SK-N-SH treated with all-trans-retinoic acid at 6 μM for 48 hours (cell line): ENCODE measurements around the gene BORCS6.

Experiments used
- ATAC-seq: fragments of 200-7000 bp; cut with Tn5 transposase; 3 replicates; pipeline ENCODE4 v1.9.1; 2020; ENCODE audit warnings: mild to moderate bottlenecking, moderate library complexity
- ARNTL ChIP-seq: fragments of 450-650 bp; formaldehyde crosslinking; IDR thresholded peaks from 2 replicates; pipeline ENCODE4 v1.5.0; 2020; ENCODE audit warnings: low read depth, mild to moderate bottlenecking, moderate library complexity, borderline replicate concordance
- BACH2 ChIP-seq: fragments of 250-450 bp; sonication (Bioruptor Pico); IDR thresholded peaks from 2 replicates; pipeline ENCODE4 v1.9.0; 2021; ENCODE audit warnings: mild to moderate bottlenecking, borderline replicate concordance
- CREB5 ChIP-seq: fragments of 250-450 bp; sonication (Bioruptor Pico); IDR thresholded peaks from 2 replicates; pipeline ENCODE4 v1.5.1; 2020; ENCODE audit warnings: low read depth, mild to moderate bottlenecking, moderate library complexity
- CSDC2 ChIP-seq: fragments of 250-450 bp; sonication (Bioruptor Pico); IDR thresholded peaks from 2 replicates; pipeline ENCODE4 v1.5.0; 2020; ENCODE audit warnings: mild to moderate bottlenecking, moderate library complexity
- CSRNP3 ChIP-seq: fragments of 250-450 bp; sonication (Bioruptor Pico); IDR thresholded peaks from 2 replicates; pipeline ENCODE4 v1.5.1; 2021; ENCODE audit warnings: mild to moderate bottlenecking, moderate library complexity
- GLIS3 ChIP-seq: fragments of 250-450 bp; sonication (Bioruptor Pico); IDR thresholded peaks from 2 replicates; pipeline ENCODE4 v1.5.0; 2020; ENCODE audit warnings: mild to moderate bottlenecking, moderate library complexity
- ISL1 ChIP-seq: fragments of 250-450 bp; sonication (Bioruptor Pico); IDR thresholded peaks from 2 replicates; pipeline ENCODE4 v2.1.2; 2022; ENCODE audit warnings: mild to moderate bottlenecking, moderate library complexity
- OSR1 ChIP-seq: fragments of 250-450 bp; sonication (Bioruptor Pico); IDR thresholded peaks from 2 replicates; pipeline ENCODE4 v1.8.0; 2022; ENCODE audit warnings: moderate library complexity, mild to moderate bottlenecking, inconsistent platforms
- PATZ1 ChIP-seq: fragments of 250-450 bp; sonication (Bioruptor Pico); IDR thresholded peaks from 2 replicates; pipeline ENCODE4 v1.8.0; 2020; ENCODE audit warnings: mild to moderate bottlenecking, moderate library complexity, borderline replicate concordance
- POU6F1 ChIP-seq: fragments of 250-450 bp; sonication (Bioruptor Pico); IDR thresholded peaks from 2 replicates; pipeline ENCODE4 v1.8.0; 2021; ENCODE audit warnings: low read depth, mild to moderate bottlenecking, moderate library complexity, borderline replicate concordance
- PPARA ChIP-seq: fragments of 250-450 bp; sonication (Bioruptor Pico); IDR thresholded peaks from 2 replicates; pipeline ENCODE4 v1.5.0; 2020; ENCODE audit warnings: mild to moderate bottlenecking, borderline replicate concordance
- RARB ChIP-seq: fragments of 250-450 bp; sonication (Bioruptor Pico); IDR thresholded peaks from 2 replicates; pipeline ENCODE4 v1.8.0; 2021; ENCODE audit warnings: mild to moderate bottlenecking, moderate library complexity
- TCF4 ChIP-seq: fragments of 250-450 bp; sonication (Bioruptor Pico); IDR thresholded peaks from 2 replicates; pipeline ENCODE4 v1.8.0; 2021; ENCODE audit warnings: mild to moderate bottlenecking, moderate library complexity, borderline replicate concordance
- TOX ChIP-seq: fragments of 250-450 bp; sonication (Bioruptor Pico); IDR thresholded peaks from 2 replicates; pipeline ENCODE4 v1.8.0; 2021; ENCODE audit warnings: mild to moderate bottlenecking, moderate library complexity, borderline replicate concordance
- TSHZ2 ChIP-seq: fragments of 250-450 bp; sonication (Bioruptor Pico); IDR thresholded peaks from 2 replicates; pipeline ENCODE4 v1.5.0; 2020; ENCODE audit warnings: mild to moderate bottlenecking, moderate library complexity
- ZFP3 ChIP-seq: fragments of 250-450 bp; sonication (Bioruptor Pico); IDR thresholded peaks from 2 replicates; pipeline ENCODE4 v1.5.0; 2020; ENCODE audit warnings: mild to moderate bottlenecking, moderate library complexity
- ZFP30 ChIP-seq: fragments of 450-650 bp; formaldehyde crosslinking; IDR thresholded peaks from 2 replicates; pipeline ENCODE4 v1.5.0; 2022; ENCODE audit warnings: mild to moderate bottlenecking, moderate library complexity
- ZNF565 ChIP-seq: fragments of 450-650 bp; formaldehyde crosslinking; conservative IDR thresholded peaks from 2 replicates; pipeline ENCODE4 v1.5.0; 2020; ENCODE audit warnings: low read depth, mild to moderate bottlenecking, moderate library complexity
- ZNF70 ChIP-seq: fragments of 450-650 bp; formaldehyde crosslinking; IDR thresholded peaks from 2 replicates; pipeline ENCODE4 v1.5.0; 2020; ENCODE audit warnings: mild to moderate bottlenecking, moderate library complexity

Gene BORCS6

GRCh38 chr17:8206536-8206935 lies 16.6 kb upstream of the BORCS6 start:
- ATAC-seq, result no peak
- no peak for TF ChIP-seq PPARA (CRISPR knock-in tag)
- no peak for TF ChIP-seq RARB (CRISPR knock-in tag)
- no peak for TF ChIP-seq OSR1 (CRISPR knock-in tag)
- no peak for TF ChIP-seq ZNF565
- no peak for TF ChIP-seq CSRNP3 (CRISPR knock-in tag)
- no peak for TF ChIP-seq ZFP30 (CRISPR knock-in tag)
- no peak for TF ChIP-seq TCF4 (CRISPR knock-in tag)
- TF ChIP-seq PATZ1, result no peak
- no peak for TF ChIP-seq BACH2 (CRISPR knock-in tag)
- TF ChIP-seq ISL1 (CRISPR knock-in tag), result no peak
- TF ChIP-seq ZFP3 (CRISPR knock-in tag), result no peak
- TF ChIP-seq TOX (CRISPR knock-in tag), result no peak
- TF ChIP-seq TSHZ2, result no peak
- TF ChIP-seq ARNTL (CRISPR knock-in tag), result no peak
- TF ChIP-seq ZNF70 (CRISPR knock-in tag), result no peak

- TF ChIP-seq POU6F1 (no peak), RARB (CRISPR knock-in tag) (no peak), ZNF70 (CRISPR knock-in tag) (no peak), ZFP30 (CRISPR knock-in tag) (no peak)
- no peak for ATAC-seq
Observed at GRCh38 chr17:8204761-8205555, 15.0 kb upstream of the BORCS6 start.

GRCh38 chr17:8192070-8192815 lies 2.3 kb upstream of the BORCS6 start:
- ATAC-seq, result peak; percentile 52
- no peak for TF ChIP-seq TCF4 (CRISPR knock-in tag)

GRCh38 chr17:8190506-8190905 lies 526 bp upstream of the BORCS6 start:
- ATAC-seq, result no peak
- no peak for TF ChIP-seq POU6F1
- no peak for TF ChIP-seq ZFP3 (CRISPR knock-in tag)
- no peak for TF ChIP-seq CSDC2 (CRISPR knock-in tag)
- no peak for TF ChIP-seq PPARA (CRISPR knock-in tag)
- no peak for TF ChIP-seq RARB (CRISPR knock-in tag)
- TF ChIP-seq ISL1 (CRISPR knock-in tag), result no peak
- no peak for TF ChIP-seq BACH2 (CRISPR knock-in tag)
- TF ChIP-seq CREB5 (CRISPR knock-in tag), result no peak
- no peak for TF ChIP-seq TCF4 (CRISPR knock-in tag)
- TF ChIP-seq ZNF70 (CRISPR knock-in tag), result no peak
- no peak for TF ChIP-seq GLIS3 (CRISPR knock-in tag)
- no peak for TF ChIP-seq ZFP30 (CRISPR knock-in tag)
- TF ChIP-seq TSHZ2, result no peak
